ENCODE results near the gene ELOVL2. TPM values are rescaled to one million over a fixed set of nuclear protein-coding genes. Genes with fewer than 3 reads are reported as not detected.
"Not testable (repeated sequence)": the region's sequence is repeated elsewhere in the genome, so short reads cannot be mapped to it uniquely, and the experiment has no call there.

The ELOVL2 gene, protein sequence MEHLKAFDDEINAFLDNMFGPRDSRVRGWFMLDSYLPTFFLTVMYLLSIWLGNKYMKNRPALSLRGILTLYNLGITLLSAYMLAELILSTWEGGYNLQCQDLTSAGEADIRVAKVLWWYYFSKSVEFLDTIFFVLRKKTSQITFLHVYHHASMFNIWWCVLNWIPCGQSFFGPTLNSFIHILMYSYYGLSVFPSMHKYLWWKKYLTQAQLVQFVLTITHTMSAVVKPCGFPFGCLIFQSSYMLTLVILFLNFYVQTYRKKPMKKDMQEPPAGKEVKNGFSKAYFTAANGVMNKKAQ
- total RNA-seq, result 0.31 TPM

DNA sequence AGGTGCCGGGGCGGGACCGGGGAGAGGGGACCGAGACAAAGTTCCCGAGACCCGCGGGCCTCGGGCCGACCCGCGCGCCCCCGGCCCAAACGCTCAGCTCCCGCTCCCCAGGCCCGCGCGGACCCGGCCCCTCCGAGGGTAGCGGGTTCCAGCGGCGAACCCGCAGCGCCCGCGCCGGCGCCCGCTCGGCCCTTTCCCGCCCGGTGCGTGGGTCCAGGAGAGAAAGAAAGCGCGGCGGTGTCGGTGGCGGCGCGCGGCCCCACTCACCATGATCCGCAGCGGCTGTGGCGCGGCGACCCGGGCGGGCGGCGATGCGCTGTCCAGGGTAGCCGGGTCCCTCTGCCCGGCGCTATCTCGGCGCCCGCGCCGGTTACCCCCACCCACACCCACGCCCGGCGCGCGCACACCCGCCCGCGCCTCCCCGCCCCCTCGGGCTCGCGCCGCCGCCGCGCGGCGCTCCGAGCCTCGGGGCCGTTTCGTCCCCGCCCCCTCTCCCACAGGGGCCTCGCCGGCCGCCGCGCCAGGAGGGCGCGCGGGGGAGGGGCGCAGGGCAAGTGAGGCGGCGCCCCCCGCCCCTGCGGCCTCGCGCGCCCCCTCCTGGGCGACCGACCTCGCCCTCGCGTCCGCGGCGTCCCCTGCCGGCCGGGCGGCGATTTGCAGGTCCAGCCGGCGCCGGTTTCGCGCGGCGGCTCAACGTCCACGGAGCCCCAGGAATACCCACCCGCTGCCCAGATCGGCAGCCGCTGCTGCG, at the start of gene ELOVL2:
TSS of gene ELOVL2 (minus strand) at position 345 of the 751 bp plus-strand sequence. CDS start at position 270, 75 bp downstream.
- DNase-seq (ENCODE audit: low spot score), result no peak

GRCh38 chr6:11093376-11093625, 49.2 kb upstream of the ELOVL2 start:
- DNase-seq (ENCODE audit: low spot score), result no peak

GRCh38 chr6:11092668-11093375, 48.7 kb upstream of the ELOVL2 start:
- no peak for DNase-seq (ENCODE audit: low spot score)

DNA sequence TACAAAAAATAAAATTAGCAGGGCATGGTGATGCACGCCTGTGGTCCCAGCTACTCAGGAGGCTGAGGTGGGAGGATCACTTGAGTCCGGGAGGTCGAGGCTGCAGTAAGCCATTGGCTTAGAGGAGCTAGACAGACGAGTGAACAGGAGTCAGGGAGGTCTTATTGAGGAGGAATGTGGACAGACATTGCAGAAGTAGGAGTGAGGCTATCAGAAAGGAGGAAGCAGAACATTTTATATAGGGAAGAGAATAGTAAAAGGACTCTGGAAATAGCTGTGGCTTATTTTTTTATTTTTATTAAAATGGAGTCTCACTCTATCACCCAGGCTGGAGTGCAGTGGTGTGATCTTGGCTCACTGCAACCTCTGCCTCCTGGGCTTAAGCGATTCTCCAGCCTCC, 47.0 kb upstream of the ELOVL2 start:
- DNase-seq (ENCODE audit: low spot score), result not testable (repeated sequence)

GRCh38 chr6:11089695-11090094, 45.6 kb upstream of the ELOVL2 start:
- no peak for DNase-seq (ENCODE audit: low spot score)

DNA sequence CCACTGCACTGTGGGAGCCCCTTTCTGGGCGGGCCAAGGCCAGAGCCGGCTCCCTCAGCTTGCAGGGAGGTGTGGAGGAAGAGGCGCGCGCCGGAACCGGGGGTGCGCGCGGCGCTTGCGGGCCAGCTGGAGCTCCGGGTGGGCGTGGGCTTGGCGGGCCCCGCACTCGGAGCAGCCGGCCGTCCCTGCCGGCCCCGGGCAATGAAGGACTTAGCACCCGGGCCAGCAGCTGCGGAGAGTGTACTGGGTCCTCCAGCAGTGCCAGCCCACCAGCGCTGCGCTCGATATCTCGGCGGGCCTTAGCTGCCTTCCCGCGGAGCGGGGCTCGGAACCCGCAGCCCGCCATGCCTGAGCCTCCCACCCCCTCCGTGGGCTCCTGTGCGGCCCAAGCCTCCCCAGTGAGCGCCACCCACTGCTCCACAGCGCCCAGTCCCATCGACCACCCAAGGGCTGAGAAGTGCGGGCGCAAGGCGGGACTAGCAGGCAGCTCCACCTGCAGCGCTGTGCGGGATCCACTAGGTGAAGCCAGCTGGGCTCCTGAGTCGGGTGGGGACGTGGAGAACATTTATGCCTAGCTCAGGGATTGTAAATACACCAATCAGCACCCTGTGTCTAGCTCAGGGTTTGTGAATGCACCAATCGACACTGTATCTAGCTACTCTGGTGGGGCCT, 43.2 kb upstream of the ELOVL2 start:
- DNase-seq (ENCODE audit: low spot score), result not testable (repeated sequence)

DNA sequence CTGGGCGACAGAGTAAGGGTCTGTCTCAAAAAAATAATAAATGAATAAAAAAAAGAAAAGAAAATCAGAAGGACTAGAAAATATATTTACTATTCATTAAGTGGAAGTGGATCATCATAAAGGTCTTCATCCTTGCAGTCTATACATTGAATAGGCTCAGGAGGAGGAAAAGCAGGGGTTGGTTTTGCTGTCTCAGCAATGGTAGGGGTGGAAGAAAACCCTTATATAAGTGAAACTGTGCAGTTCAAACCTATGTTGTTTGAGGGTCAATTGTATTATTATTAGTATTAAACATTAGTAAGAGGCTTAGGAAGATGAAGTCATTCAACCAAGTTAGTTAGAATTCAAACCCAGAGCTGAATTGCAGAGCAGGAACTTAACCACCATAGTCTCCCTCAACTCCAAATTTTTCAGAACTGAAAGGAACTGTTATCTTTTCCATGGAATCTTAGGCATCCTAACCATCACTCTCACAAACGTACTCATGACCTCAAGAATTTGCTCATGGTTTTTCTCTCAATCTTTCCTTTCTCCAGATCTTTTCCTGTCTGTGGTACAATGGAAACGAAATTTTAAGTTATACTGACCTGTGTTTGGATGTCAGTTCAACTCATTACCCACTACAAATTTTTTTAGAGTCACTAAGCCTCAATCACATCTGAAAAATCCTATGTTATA, 41.8 kb upstream of the ELOVL2 start:
- no peak for DNase-seq (ENCODE audit: low spot score)

DNA sequence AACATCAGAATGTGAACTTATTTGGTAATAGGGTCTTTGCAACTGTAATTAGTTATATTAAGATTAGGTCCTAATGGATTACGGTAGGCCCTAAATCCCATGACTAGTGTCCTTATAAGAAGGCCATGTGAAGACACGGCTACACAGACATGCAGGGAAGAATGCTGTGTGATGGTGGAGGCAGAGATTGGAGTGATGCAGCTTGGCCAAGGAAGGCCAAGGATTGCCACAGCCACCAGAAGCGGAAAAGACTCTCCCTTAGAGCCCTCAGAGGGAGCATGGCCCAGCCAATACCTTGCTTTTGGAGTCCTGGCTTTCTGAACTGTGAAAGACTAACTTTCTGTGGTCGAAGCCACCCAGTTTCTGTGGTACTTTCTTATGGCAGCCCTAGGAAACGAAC, 39.9 kb upstream of the ELOVL2 start:
- DNase-seq (ENCODE audit: low spot score), result no peak

- no peak for DNase-seq (ENCODE audit: low spot score)
Observed at GRCh38 chr6:11083491-11083890, 39.4 kb upstream of the ELOVL2 start.

GRCh38 chr6:11080296-11080695, 36.2 kb upstream of the ELOVL2 start:
- DNase-seq (ENCODE audit: low spot score), result no peak

GRCh38 chr6:11078266-11078665, 34.2 kb upstream of the ELOVL2 start:
- DNase-seq (ENCODE audit: low spot score), result no peak

GRCh38 chr6:11076540-11076939, 32.4 kb upstream of the ELOVL2 start:
- DNase-seq (ENCODE audit: low spot score), result no peak

DNA sequence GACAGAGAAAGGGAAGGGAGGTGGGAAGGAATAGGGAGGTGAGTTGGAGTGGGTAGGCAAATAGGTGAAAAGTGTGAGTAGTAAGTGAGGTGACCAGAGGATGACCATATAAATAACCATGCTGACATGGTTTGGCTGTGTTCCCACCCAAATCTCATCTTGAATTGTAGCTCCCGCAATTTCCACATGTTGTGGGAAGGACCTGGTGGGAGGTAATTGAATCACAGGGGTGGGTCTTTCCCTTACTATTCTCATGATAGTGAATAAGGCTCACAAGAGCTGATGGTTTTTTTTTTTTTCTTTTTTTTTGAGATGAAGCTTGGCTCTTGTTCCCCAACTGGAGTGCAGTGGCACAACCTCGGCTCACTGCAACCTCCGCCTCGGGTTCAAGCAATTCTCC, 28.0 kb upstream of the ELOVL2 start:
- DNase-seq (ENCODE audit: low spot score), result no peak

- DNase-seq (ENCODE audit: low spot score), result no peak
Observed at GRCh38 chr6:11069760-11070159, 25.7 kb upstream of the ELOVL2 start.

DNA sequence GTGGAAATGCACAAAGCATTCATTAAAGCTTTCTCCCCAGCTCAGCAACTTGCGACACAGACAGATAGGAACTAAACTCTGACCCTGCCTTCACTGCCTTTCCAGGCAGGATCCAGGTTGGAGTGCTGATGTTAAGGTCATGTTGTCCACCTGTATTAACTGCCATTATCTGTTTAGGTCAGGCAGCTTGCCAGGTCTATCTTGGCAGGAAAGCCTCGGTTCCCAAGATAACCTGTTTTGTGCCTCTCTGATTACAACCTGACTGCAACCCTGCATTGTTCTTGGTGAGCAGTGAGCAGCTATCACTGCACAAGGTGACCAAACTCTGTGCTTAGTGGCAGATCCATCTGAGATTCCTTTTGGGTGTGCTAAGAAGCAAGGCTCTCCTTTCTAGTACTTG, 23.2 kb upstream of the ELOVL2 start:
- no peak for DNase-seq (ENCODE audit: low spot score)

DNA sequence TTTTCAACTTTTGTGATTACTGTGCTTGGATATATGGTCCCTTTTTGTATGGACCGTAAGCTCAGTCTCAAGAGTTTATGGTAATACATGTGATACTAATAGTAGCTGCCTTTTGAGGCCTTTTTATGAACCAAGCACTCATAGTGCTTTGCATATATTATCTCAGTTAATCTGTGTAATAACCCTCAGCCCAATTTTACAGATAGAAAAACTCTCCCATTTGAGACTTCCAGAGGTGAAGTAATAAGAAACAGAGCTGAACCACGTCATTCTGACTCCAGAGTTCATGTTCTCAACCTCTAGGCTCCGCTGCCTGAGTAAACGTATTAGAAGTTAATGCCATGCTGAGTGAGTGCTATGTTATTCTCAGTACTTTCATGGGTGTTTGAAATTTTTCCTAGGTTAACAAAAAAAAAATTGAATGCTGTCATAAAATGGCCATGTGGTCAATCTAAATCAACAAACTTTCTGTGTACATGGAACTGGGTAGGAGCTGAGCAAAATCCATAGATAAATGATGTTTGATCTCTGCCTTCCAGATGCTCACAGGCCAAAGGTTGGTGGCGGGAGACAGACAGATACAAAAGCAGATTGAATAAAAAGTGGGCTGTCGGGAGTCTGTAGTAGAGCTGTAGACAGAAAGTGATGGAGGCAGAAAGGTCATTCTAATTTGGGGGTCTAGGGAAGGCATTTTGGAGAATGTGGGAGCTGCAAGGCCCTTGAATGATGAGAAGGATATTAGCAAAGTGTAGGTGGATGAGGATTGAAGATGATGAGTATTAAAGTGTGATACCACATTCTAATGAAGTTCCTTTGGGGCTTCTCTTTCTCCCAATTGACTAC, 22.6 kb upstream of the ELOVL2 start:
- DNase-seq (ENCODE audit: low spot score), result no peak

- no peak for DNase-seq (ENCODE audit: low spot score)
Observed at GRCh38 chr6:11065436-11066202, 21.5 kb upstream of the ELOVL2 start.

GRCh38 chr6:11064836-11065235, 20.7 kb upstream of the ELOVL2 start:
- no peak for DNase-seq (ENCODE audit: low spot score)

DNA sequence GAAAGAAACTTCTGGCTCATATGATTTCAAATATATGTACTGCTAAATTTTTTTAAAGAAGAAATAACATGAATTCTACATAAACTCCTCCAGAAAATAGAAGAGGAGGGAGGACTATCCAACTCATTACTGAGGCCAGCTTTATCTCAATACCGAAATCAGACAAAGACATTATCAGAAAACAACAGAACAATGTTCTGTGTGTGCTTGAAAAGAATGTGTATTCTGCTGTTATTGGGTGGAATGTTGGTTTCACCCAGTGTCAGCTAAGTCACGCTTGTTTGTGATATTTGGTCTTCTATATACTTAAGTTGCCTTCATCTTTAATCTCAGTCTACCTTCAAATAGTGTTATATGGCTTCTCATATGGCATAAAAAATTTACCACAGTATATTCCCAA, 18.6 kb upstream of the ELOVL2 start:
- no peak for DNase-seq (ENCODE audit: low spot score)

DNA sequence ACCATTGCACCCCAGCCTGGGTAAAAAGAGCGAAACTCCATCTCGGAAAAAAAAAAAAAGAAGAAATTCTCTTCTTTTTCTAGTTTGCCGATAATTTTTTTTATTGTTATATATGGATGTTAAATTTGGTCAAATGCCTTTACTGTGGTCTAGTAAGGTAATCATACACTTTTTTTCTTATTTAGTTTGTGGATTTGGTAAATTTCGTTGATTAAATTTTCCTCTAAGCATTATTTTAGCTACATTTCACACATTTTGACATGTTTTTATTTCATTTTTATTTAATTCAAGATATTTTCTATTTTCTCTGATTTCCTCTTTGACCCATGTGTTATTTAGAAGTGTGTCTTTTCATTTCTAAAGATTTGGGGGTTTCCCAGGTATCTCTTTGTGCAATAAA, 18.0 kb upstream of the ELOVL2 start:
- DNase-seq (ENCODE audit: low spot score), result no peak
